SK-N-SH (cell line): ENCODE measurements around the gene XIRP2.

ENCODE experiments used
- CTCF ChIP-seq: fragments of 200-600 bp; sonication (generic); IDR thresholded peaks from 2 replicates; pipeline ENCODE4 v1.6.1; 2017; ENCODE audit warnings: antibody characterized with exemption, mild to moderate bottlenecking, moderate library complexity
- ELF1 ChIP-seq: IDR thresholded peaks from 2 replicates; pipeline ENCODE4 v1.4.0; 2012
- EZH2phosphoT487 ChIP-seq: fragments of 200-600 bp; sonication (generic); IDR thresholded peaks from 2 replicates; pipeline ENCODE4 v1.6.1; 2017; ENCODE audit warnings: low read depth, mixed run types, mild to moderate bottlenecking, antibody characterized with exemption, moderate library complexity, borderline replicate concordance
- GABPA ChIP-seq: IDR thresholded peaks from 2 replicates; pipeline ENCODE4 v1.4.0; 2012; ENCODE audit warnings: low read depth, mild to moderate bottlenecking
- IRF3 ChIP-seq: fragments of 150-350 bp; IDR thresholded peaks from 2 replicates; pipeline ENCODE4 v1.6.1; 2016; ENCODE audit warnings: mild to moderate bottlenecking, low read depth, low read length
- MXI1 ChIP-seq: IDR thresholded peaks from 2 replicates; pipeline ENCODE4 v1.6.1; 2012; ENCODE audit warnings: mild to moderate bottlenecking, low read depth, low read length, improper control_type of control experiment
- POLR2AphosphoS5 ChIP-seq: IDR thresholded peaks from 2 replicates; pipeline ENCODE4 v1.6.1; 2012; ENCODE audit warnings: low read depth, low read length
- RCOR1 ChIP-seq: fragments of 150-350 bp; IDR thresholded peaks from 2 replicates; pipeline ENCODE4 v1.6.1; 2017; ENCODE audit warnings: antibody characterized with exemption, low read length
- RXRA ChIP-seq: IDR thresholded peaks from 2 replicates; pipeline ENCODE4 v1.4.0; 2012; ENCODE audit warnings: low read depth, mild to moderate bottlenecking, borderline replicate concordance
- TAF1 ChIP-seq: IDR thresholded peaks from 2 replicates; pipeline ENCODE4 v1.6.1; 2012; ENCODE audit warnings: low read depth, mild to moderate bottlenecking, low read length, moderate library complexity, borderline replicate concordance
- TCF12 ChIP-seq: IDR thresholded peaks from 2 replicates; pipeline ENCODE4 v1.4.0; 2012
- USF1 ChIP-seq: IDR thresholded peaks from 2 replicates; pipeline ENCODE4 v1.4.0; 2012; ENCODE audit warnings: low read depth, borderline replicate concordance
- USF2 ChIP-seq: fragments of 150-350 bp; IDR thresholded peaks from 2 replicates; pipeline ENCODE4 v1.6.1; 2017; ENCODE audit warnings: antibody characterized with exemption, low read length, low read depth, borderline replicate concordance
- TF ChIP-seq, protein P1 (sequence below): IDR thresholded peaks from 2 replicates; pipeline ENCODE4 v1.4.0; 2012; ENCODE audit warnings: low read depth

GRCh38 chr2:167157523-167157922, 269.2 kb downstream of the XIRP2 start:
- TF ChIP-seq CTCF (no peak), TAF1 (no peak), GABPA (no peak), EZH2phosphoT487 (no peak), POLR2AphosphoS5 (no peak), MXI1 (no peak), TCF12 (no peak), RCOR1 (no peak), IRF3 (no peak), ELF1 (no peak), USF2 (no peak), RXRA (no peak), USF1 (no peak)
- TF ChIP-seq, protein P1, sequence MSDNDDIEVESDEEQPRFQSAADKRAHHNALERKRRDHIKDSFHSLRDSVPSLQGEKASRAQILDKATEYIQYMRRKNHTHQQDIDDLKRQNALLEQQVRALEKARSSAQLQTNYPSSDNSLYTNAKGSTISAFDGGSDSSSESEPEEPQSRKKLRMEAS = no peak
